Activated gamma-delta T cell (primary cell): ENCODE data around the gene FARP1.
"Not testable (repeated sequence)": the region's sequence is repeated elsewhere in the genome, so short reads cannot be mapped to it uniquely, and the experiment has no call there.

ENCODE experiments used
- DNase-seq: peaks from one replicate; lab custom pipeline; 2025; lab: John Stamatoyannopoulos, UW

Gene FARP1

DNA sequence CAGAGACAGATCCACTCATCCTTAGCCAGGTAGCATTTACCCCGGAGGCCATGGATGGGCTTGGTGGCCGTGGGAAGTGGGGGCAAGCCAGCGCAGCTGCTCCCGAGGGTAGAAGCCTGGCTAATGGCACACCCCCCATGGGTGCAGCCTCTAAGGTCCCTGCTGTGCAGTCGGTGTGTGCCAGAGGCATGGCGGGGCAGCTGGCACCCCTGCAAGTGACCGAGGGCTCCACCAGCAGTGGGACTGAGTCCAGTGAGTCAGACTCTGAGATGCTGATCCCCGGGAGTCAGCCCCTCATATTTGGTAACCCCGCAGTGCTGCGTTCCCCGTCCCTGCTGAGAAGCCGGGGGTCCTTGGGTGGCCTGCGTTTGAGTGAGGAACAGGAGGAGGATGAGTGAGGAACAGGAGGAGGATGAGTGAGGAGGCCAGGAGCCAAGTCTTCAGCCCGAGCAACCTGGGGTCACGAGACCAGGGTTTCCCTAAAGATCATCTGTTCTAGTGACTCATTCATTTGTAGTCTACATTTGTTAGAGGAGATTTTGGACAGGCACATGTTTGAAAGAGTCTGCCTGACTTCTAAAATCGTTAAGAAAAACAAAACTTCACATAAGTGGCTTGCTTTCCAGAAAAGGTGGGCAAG is 253.3 kb downstream of the FARP1 start:
- no peak for DNase-seq

DNA sequence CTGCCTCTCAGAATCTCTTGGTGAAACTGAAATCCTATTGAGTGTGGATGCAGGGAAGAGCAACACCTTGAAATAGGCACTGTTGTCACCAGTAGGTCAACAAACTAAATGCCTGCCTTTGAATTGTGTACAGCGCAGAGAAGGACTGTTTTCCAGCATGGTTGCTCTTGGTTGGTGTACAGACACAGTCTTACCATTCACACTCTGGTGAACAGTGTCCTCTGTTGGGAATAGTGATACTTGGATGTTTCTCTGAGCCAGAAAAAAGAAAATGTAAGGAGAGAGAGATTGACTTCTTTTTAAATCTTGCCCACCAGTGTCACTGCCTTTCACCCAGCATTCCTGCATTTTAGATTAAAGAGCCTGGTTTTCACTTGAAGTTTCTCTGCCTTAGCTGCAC is 254.3 kb downstream of the FARP1 start:
- DNase-seq, result no peak

GRCh38 chr13:98397861-98398260 is 255.0 kb downstream of the FARP1 start:
- DNase-seq, result no peak

GRCh38 chr13:98398581-98398980 is 255.7 kb downstream of the FARP1 start:
- no peak for DNase-seq

DNA sequence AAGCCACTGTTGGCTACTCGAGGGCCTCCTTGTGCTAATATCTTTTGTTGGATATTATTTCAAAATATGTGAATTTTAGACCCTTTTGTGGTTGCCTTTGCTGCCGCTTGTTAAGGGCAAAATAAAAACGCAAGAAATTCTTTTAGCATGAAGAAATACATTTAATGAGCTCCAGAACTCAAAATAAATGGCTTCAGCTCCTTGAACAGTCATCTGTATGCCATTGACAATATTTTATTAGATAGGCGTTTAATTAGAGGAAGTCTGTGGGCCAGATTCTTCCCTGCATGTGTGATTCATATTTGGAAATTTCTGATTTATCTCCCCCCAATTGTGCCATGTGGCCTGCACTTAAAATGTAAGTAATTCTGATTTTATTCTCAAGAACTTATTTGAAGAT is 256.9 kb downstream of the FARP1 start:
- no peak for DNase-seq

GRCh38 chr13:98401934-98402333 is 259.0 kb downstream of the FARP1 start:
- no peak for DNase-seq

GRCh38 chr13:98403076-98403475 is 260.2 kb downstream of the FARP1 start:
- no peak for DNase-seq

GRCh38 chr13:98405107-98405571 is 262.2 kb downstream of the FARP1 start:
- no peak for DNase-seq

DNA sequence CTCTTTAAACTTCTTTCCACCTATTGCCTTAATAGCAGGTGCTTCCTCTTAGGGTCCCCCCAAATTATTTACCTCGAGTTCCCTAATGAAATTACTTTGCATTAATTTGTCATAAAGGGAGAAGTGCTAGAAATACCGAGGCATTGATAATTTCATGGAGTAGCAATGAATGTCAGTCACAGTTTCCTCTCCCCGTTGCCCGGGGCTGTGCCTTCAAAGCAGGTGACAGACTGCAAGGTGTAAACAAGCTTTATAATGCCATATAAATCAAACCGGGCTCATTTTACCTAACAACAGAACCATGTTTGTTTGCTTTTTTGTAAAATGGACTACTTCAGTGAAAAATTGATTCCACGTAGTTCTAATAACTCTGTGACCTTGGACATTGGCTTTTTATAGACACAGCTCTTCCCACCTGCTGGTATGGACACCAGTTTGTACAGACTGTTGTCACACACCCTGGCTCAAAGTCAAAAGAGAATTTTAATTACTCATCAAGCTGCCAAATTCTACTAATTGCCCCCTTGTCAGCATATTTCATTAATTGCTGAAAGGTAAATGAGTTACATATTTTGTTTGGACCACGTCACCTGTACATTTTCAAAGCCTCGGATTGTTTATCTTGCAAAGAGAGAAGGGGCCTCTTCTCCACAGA is 262.9 kb downstream of the FARP1 start:
- no peak for DNase-seq

DNA sequence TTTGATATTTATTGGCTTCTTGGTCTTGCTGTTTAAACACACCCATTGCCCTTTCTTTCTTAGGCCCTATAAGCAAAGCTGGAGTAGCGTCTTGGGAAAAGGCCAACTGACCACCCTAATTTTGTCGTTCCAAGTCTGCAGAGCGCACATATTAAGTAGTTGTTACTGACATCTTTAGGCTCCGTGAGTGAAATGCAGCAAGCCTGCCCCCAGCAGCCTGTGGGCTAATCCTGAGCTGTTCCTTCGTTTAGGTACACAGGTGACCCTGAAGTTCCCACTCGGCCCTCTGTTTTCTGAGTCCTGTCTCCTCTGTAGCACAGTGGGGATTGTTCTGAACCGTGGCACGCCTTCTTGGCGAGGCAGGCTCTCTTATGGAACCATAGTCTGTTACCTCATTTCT is 263.5 kb downstream of the FARP1 start:
- DNase-seq, result no peak

DNA sequence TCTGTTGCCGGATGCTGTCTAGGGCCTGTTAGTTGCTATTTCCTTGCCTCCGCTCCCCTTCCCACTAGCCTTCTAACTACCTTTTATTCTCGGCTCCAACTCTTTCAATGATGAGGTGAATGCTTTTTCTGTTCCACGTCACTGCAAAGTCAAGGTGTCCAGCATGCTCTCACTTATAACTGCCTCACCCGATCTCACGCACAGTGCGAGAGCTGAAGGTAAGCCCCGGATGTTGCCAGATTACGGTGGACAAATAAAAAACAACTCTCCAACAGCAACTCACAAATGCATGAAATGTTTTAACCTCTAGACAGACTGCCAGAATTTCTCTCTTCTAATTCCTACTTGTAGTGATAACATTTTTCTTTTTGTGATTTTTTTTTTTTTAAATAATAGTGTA is 264.1 kb downstream of the FARP1 start:
- no peak for DNase-seq

- DNase-seq, result no peak
Observed at GRCh38 chr13:98407575-98407974, 264.7 kb downstream of the FARP1 start.

DNA sequence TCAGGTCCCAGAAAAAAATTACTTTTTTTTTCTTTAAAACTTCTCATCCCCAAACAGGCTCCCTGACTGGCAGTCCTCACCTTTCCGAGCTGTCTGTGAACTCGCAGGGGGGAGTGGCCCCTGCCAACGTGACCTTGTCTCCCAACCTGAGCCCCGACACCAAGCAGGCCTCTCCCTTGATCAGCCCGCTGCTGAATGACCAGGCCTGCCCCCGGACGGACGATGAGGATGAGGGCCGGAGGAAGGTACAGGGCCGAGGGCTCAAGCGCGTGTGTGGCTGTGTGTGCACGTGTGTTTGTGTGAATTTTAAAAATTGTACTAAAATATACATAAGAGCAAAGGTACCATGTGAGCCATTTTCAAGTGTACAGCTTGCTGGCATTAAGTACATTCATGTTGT is 266.4 kb downstream of the FARP1 start:
- DNase-seq, result no peak

DNA sequence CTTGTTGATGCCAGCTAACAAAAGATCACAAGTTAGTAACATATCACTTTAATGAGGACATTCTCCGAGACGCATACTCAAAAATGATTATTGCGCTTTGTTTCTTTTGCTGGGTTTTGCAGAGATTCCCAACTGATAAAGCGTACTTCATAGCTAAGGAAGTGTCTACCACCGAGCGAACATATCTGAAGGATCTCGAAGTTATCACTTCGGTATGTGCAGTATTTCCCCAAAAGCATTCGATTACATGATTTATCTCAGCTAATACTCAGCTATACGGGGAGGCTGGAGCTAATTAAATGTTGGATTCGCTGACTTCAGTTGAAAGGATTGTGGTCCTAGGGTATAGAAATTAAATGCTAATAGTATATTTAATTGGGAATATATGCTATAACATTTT is 267.7 kb downstream of the FARP1 start:
- no peak for DNase-seq

DNA sequence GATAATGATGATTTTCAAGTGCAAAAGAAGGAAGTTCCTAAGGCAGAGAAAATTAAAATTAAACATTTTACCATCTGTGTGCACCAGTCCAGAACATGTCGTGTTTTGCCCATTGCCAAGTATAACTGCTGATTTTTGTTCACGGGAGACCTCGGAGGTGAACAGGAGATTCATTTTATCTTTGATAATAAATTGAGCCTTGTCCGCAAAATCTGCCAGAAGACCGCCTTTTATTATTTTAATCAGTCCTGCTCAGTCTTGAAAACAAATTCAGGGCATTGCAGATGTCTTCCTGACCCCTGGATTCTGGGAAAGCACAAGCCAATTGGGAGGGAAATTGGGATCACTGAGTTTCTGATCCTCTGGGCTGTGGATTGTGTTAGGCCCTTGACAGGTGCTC is 268.1 kb downstream of the FARP1 start:
- DNase-seq, result no peak

DNA sequence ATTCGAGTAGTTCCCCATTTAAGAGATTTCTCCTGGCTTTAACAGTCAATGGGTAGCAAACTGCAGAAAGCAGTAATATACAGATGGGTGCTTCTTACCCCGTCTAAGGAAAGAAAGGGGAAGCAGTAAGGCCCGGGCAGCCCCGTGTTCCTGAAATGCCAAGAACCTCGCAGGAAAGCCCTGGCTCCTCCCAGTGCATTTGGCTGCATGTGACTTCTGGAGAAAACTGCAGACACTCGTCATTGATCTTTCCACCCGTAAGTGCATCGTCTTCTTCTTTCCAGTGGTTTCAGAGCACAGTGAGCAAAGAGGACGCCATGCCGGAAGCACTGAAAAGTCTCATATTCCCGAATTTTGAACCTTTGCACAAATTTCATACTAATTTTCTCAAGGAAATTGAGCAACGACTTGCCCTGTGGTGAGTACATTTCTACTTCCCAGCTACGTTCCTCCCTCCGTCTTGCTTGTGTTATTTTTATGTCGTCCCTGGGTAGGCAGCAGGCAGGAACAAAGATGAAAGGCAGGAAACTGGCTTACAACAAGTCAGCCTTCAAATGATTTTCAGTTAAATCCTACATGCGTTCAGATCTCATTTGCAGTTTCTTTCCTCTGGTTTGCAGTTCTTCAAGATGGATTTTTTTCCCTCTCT is 268.8 kb downstream of the FARP1 start:
- no peak for DNase-seq

GRCh38 chr13:98413278-98413677 is 270.4 kb downstream of the FARP1 start:
- not testable (repeated sequence) for DNase-seq

GRCh38 chr13:98413796-98414195 is 270.9 kb downstream of the FARP1 start:
- DNase-seq, result no peak

GRCh38 chr13:98415326-98416070 is 272.6 kb downstream of the FARP1 start:
- DNase-seq, result no peak

GRCh38 chr13:98416408-98416807 is 273.5 kb downstream of the FARP1 start:
- no peak for DNase-seq

DNA sequence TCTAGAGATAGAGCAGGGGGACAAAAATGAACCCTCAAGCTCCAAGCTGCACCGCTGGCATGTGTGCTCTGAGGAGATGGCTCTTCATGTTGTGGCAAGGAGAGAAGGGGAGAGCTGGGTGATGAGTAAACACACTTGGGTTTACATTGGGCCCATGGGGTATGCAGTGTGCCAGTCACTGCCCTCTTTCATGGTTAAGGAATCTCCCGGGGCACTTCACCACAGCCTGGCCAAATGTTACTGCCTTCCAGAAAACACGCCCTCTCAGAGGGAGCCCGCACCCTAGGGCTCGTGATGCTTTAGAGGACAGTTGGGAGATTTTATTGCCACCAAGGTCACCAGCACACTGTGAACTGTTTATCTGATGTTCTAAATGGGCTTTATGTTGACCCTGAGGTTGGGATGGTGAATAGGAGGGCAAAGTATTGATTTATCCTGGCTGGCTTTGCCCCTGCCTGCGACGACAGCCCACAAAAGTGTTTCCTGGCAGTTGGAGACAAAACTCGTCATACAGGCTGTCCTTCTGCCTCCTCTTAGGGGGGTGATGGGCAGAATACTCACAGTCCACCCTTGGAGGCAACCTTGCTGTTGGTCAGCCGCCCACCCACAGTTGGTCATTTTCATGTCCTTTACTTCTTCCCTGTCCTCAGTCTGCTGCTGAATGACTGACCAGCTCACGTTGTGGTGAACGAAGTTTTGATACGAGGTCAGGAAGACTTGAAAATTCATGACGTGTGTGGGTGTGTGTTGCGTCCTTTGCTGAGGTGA is 277.1 kb downstream of the FARP1 start:
- no peak for DNase-seq
